Astrocyte of the cerebellum (primary cell): ENCODE results near the gene DERL3.

Experiments used
- DNase-seq: peaks from one replicate; pipeline ENCODE4 v3.0.0-alpha.2; 2011; ENCODE audit warnings: low read depth
- H3K4me3 ChIP-seq: 2 replicates; pipeline ENCODE4 v1.5.1; 2011; ENCODE audit warnings: mild to moderate bottlenecking, low read depth, low read length, moderate library complexity
- in situ Hi-C: cut with HindIII; loops from 2 replicates; pipeline ENCODE4 v1.10.0; 2017; ENCODE audit warnings: low sequenced_read_pairs
- TF ChIP-seq, protein P1 (sequence below): IDR thresholded peaks from 2 replicates; pipeline ENCODE4 v1.5.1; 2012; ENCODE audit warnings: low read length, low read depth, moderate library complexity, mild to moderate bottlenecking; ENCODE audit errors: missing control alignments

Gene DERL3

DNA sequence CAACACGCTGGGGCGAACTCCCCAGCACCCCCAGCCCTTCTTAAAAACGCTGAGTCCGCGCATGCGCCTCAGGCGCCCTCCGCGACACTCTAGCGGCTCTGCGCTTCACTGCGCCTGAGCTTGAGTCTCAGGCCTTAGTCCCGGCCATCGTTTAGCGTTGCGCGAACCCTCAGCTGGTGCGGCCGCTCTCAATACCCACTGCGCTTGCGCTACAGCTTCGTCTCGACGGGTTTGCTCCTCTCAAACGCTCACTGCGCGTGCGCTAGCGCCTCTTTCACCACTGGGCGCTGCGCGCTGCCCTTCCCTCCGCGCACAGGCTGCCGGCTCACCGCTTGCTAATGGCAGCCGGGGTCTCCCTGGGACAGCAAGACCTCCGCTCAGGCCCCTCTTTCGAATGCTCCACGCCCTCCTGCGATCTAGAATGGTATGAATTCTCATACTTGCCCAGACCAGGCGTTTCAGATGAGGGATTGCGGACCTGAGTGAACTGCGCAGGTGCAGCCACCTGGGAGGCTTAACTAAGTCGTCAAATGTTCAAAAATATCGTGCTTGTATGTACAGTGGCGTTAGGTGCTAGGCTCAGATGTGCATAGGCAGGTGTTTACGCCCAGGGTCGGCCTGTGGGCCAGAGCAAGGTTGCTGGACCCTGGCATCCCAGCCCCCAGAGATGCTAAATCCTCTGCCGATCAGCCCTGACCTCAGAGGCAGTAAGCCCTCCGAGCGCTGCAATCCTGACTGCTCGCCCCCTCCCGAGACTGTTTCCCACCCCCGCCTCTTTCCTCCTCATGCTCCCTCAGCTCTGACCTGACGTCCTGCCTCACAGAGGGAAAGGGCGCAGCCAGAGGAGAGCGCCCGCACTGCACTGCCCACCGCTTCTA lies 19.0 kb upstream of the DERL3 start, which contains the start of gene SLC2A11:
SLC2A11 (plus strand) TSS at position 270 of the 878 bp plus-strand sequence; CDS start at position 395, 125 bp downstream.
- TF ChIP-seq, protein P1, sequence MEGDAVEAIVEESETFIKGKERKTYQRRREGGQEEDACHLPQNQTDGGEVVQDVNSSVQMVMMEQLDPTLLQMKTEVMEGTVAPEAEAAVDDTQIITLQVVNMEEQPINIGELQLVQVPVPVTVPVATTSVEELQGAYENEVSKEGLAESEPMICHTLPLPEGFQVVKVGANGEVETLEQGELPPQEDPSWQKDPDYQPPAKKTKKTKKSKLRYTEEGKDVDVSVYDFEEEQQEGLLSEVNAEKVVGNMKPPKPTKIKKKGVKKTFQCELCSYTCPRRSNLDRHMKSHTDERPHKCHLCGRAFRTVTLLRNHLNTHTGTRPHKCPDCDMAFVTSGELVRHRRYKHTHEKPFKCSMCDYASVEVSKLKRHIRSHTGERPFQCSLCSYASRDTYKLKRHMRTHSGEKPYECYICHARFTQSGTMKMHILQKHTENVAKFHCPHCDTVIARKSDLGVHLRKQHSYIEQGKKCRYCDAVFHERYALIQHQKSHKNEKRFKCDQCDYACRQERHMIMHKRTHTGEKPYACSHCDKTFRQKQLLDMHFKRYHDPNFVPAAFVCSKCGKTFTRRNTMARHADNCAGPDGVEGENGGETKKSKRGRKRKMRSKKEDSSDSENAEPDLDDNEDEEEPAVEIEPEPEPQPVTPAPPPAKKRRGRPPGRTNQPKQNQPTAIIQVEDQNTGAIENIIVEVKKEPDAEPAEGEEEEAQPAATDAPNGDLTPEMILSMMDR = peak; percentile 31
- in situ Hi-C loops = no loop called here
- DNase-seq = peak; percentile 91
- H3K4me3 ChIP-seq = peak within 1 kb of the TSS; percentile 69

DNA sequence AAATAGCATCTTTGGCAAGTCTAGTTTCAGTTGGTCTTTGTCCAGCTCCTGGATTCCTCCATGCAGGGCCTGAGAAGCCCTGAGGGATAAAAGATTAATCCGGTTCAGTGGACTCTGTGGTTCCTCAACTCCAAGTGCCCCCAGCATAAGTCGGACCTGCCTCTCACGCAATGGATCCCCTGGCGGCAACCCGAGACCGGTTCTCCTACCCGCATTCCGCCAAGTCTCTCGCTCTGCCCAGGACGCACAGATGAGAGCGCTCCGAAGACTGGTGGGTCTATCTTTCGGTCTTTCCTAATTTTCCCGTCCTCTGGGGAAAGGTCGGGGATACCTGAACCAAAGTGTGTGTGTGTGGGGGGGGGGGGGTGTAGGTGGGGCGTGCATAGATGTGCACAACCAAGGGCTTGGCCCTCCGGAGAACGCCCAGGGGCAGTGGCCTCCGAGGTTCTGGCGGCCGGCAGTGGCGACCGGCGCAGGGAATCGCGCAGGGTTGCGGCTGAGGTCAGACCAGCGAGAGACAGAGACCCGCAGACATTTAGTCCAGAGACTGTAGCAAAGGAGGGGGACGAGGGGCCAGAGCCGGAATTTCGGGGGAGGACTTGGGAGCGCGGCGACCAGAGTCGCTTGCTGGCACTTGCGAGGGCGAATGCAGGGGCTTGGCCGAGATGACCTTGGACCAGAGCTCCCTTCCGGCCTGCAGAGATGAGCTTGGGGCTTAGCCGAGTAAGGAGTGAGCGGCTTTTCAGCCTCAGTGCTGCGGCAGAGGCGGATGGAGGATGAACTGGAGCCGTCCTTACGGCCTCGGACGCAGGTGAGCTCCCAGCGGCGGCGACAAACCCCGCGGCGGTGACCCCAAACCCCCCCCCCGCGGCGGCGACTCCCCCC lies 18.2 kb upstream of the DERL3 start:
- TF ChIP-seq, protein P1 = peak; percentile 22
- in situ Hi-C loops = no loop called here
- peak overlapping the region; percentile 69 for H3K4me3 ChIP-seq
- peak; percentile 65 for DNase-seq

GRCh38 chr22:23850136-23850611 lies 11.4 kb upstream of the DERL3 start:
- in situ Hi-C loops = no loop called here
- no peak overlapping the region for H3K4me3 ChIP-seq
- TF ChIP-seq, protein P1 = no peak
- DNase-seq = no peak

DNA sequence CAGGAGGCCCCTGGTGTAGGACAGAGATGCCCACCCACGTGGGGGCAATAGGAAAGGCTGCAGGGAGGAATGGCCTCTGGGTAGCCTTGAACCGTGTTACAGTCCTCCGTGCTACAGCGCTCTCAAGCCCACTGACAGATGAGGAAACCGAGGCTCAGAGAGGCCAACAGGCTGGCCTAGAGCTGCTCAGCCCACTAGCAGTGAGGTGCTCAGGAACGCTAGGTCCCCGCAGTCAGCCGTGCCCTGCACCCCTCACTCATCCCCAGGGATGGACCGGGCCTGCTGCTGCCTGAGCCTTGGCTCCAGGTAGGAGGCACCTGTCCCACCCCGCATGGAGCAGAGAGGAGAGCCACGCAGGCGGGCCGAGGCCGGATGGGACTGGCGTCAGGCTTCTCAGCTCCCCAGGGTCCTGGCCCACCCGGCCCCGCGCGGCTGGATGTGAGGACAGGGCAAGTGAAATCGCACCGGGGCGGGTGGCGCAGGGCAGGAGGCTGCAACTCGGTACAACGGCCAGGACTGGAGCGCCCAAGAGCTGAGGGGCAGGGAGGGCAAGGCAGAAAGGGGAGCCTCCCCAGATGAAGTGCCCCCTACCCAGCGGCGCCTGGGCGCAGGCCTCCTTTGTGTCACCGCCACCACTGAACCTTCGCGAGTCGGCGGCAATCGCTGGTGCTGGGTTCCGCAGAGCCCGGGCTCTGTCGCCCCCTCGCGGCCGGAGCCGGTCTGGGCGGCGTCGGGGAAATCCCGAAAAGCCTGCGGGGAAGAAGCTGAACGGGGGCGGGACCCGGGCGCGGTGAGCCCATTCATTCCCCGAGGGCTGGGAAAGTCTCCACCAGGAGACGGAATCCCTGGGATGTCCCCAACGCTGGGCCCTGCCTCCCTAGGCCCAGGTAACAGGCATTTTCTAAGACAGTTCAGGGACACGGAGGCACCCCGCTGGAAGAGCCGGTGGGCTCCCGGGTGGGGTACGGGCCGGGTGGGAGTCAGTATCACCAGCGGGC lies 10.5 kb upstream of the DERL3 start:
- TF ChIP-seq, protein P1 = peak; percentile 94
- in situ Hi-C loops = no loop called here
- DNase-seq = no peak

GRCh38 chr22:23847991-23848864 lies 9.4 kb upstream of the DERL3 start:
- no peak for DNase-seq
- H3K4me3 ChIP-seq = no peak overlapping the region
- in situ Hi-C loops = no loop called here
- TF ChIP-seq, protein P1 = no peak

More for the DNA sequence above, 10.5 kb upstream of the DERL3 start:
- H3K4me3 ChIP-seq = no peak overlapping the region
